Brain microvascular endothelial cell (primary cell): Measurements from ENCODE around the gene GNA14.

Experiments
- DNase-seq: peaks from one replicate; pipeline ENCODE4 v3.0.0-alpha.2; 2020
- H3K27ac ChIP-seq: fragments of 250-450 bp; sonication (Bioruptor Pico); 2 replicates; pipeline ENCODE4 v1.5.1; 2020; ENCODE audit warnings: mild to moderate bottlenecking, moderate library complexity
- H3K27me3 ChIP-seq: fragments of 250-450 bp; sonication (Bioruptor Pico); replicated peaks from 2 replicates; pipeline ENCODE4 v1.5.1; 2020; ENCODE audit warnings: mild to moderate bottlenecking
- H3K36me3 ChIP-seq: fragments of 250-450 bp; sonication (Bioruptor Pico); replicated peaks from 2 replicates; pipeline ENCODE4 v1.5.1; 2020; ENCODE audit warnings: mild to moderate bottlenecking
- H3K4me3 ChIP-seq: 2 replicates; pipeline ENCODE4 v1.5.1; 2011; ENCODE audit warnings: low read depth, mild to moderate bottlenecking, control low read depth, low read length, moderate library complexity
- CTCF ChIP-seq: IDR thresholded peaks from 2 replicates; pipeline ENCODE4 v1.5.1; 2011; ENCODE audit warnings: low read depth, mild to moderate bottlenecking, moderate library complexity, low read length, control low read depth, inconsistent platforms; ENCODE audit errors: missing control alignments
- in situ Hi-C: cut with HindIII; loops from 2 replicates; pipeline ENCODE4 v1.10.0; 2017; ENCODE audit warnings: low sequenced_read_pairs, low pct_ligation_motif_present

Gene GNA14

GRCh38 chr9:77534376-77535057 is 113.6 kb downstream of the GNA14 start:
- Histone ChIP-seq H3K4me3 (no peak overlapping the region), H3K27me3 (no peaks in the 10 kb centered on the region), H3K36me3 (no peaks in the 10 kb centered on the region), H3K27ac (no peak overlapping the region)
- peak; percentile 5 for DNase-seq
- in situ Hi-C loops = no loop called here
- no peak for TF ChIP-seq CTCF

- no peaks in the 10 kb centered on the region for H3K27me3 ChIP-seq
- no peak for DNase-seq
- in situ Hi-C loops = no loop called here
- no peaks in the 10 kb centered on the region for H3K36me3 ChIP-seq
- H3K4me3 ChIP-seq = no peak overlapping the region
- TF ChIP-seq CTCF = no peak
- H3K27ac ChIP-seq = no peak overlapping the region
Observed at GRCh38 chr9:77533671-77534070, 114.5 kb downstream of the GNA14 start.

- H3K4me3 ChIP-seq = no peak overlapping the region
- no peak overlapping the region for H3K27ac ChIP-seq
- no peaks in the 10 kb centered on the region for H3K27me3 ChIP-seq
- in situ Hi-C loops = no loop called here
- H3K36me3 ChIP-seq = no peaks in the 10 kb centered on the region
- no peak for TF ChIP-seq CTCF
- no peak for DNase-seq
Observed at GRCh38 chr9:77532607-77533006, 115.5 kb downstream of the GNA14 start.

- TF ChIP-seq CTCF = no peak
- Histone ChIP-seq H3K27me3 (no peaks in the 10 kb centered on the region), H3K36me3 (no peaks in the 10 kb centered on the region), H3K4me3 (no peak overlapping the region), H3K27ac (no peak overlapping the region)
- DNase-seq = no peak
- in situ Hi-C loops = no loop called here
Observed at GRCh38 chr9:77531400-77531799, 116.7 kb downstream of the GNA14 start.

GRCh38 chr9:77523891-77524290 is 124.2 kb downstream of the GNA14 start:
- no peaks in the 10 kb centered on the region for H3K36me3 ChIP-seq
- no peak overlapping the region for H3K27ac ChIP-seq
- in situ Hi-C loops = no loop called here
- H3K27me3 ChIP-seq = no peaks in the 10 kb centered on the region
- no peak overlapping the region for H3K4me3 ChIP-seq
- no peak for DNase-seq
- TF ChIP-seq CTCF = no peak

GRCh38 chr9:77521091-77521490 is 127.0 kb downstream of the GNA14 start:
- Histone ChIP-seq H3K36me3 (no peaks in the 10 kb centered on the region), H3K27ac (no peak overlapping the region), H3K4me3 (no peak overlapping the region), H3K27me3 (no peaks in the 10 kb centered on the region)
- in situ Hi-C loops = no loop called here
- no peak for DNase-seq
- TF ChIP-seq CTCF = no peak
